ENCODE data around the gene MYO5B. TPM values are rescaled to one million over a fixed set of nuclear protein-coding genes. Genes with fewer than 3 reads are reported as not detected.

MYO5B gene
- total RNA-seq, 2 experiments from 2014 or later, result 0.18 to 0.23 TPM

DNA sequence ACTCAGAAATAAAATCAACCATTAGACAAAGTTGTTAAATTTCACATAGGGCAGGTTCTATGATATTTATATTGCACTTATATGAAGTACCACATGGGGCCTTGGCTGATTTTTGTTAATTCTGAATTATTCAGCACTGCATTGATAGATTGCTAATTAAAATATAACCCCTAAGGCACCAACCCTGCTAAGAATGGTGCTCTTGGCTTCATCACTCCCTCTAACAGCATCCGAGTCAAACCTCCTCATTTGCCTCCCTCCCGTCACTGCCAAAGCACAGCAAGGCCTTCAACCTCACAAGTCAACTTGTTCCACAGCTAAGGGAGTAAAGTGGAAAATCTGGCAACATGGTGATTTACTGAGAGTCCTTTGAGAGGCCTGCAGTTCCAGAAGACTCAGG, 27.0 kb downstream of the MYO5B start:
- ChIA-PET POLR2A (no interaction called here), CTCF (no interaction called here)
- intact Hi-C loops (cut with DNase I, micrococcal nuclease), result no loop called here
- DNase-seq (no peak), ATAC-seq (no peak)
- Mint-ChIP-seq H3K36me3 (ENCODE audit: low read depth) (no peaks in the 10 kb centered on the region), H3K27me3 (peaks cover 19% of the 10 kb centered on the region), H3K9me3 (ENCODE audit: low read depth) (no peaks in the 10 kb centered on the region), H3K4me1 (peaks cover 3% of the 10 kb centered on the region), H3K27ac (no peak overlapping the region), H3K4me3 (no peak overlapping the region)

DNA sequence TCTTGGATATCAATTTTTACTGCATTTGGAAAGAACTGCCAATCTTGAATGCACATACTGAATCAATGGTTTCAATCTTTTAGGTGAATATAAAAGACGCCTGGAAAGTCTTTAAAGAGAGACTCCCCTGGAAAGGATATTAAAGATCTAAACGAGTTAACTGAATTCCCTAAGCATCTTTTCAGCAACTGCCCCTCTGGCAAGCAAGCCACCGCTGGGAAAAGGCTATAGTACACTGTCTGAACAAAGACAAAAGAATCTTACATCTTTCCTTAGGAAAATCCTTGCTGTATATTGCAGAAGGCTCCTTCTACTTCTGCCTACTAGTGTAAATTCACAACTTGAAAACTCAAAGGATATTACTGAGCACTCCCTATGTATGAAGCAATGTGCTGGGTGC, 28.0 kb downstream of the MYO5B start:
- Mint-ChIP-seq H3K4me1 (no peaks in the 10 kb centered on the region), H3K4me3 (no peak overlapping the region), H3K36me3 (ENCODE audit: low read depth) (no peaks in the 10 kb centered on the region), H3K27ac (no peak overlapping the region), H3K27me3 (peaks cover 23% of the 10 kb centered on the region), H3K9me3 (ENCODE audit: low read depth) (no peaks in the 10 kb centered on the region)
- intact Hi-C loops (cut with DNase I, micrococcal nuclease), result no loop called here
- ChIA-PET CTCF (interaction anchor here (0.7 kb wide), 1 partner anchor 260 kb away, joined by 3 read pairs; no protein-coding TSS in a partner anchor), POLR2A (no interaction called here)
- ATAC-seq (no peak), DNase-seq (no peak)

DNA sequence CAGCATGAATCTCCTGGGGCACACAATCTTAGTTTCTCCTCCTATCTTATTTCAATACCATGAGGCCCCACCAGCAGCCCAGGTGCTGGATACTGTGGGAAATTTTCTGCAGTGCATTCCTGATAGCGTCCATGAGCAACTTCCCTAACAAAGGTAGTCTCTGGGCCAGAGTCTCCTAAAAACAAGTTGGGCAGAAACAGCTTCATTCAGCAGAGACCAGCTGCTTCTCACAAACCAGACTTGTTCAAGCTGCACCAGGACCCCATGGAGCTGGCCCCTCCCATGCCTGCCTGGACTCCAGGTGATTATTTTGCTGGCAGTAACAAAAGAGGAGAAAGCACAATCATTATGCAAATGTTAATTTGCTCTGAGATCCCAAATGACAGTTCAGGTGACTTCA, 31.4 kb downstream of the MYO5B start:
- Mint-ChIP-seq H3K4me3 (no peak overlapping the region), H3K36me3 (ENCODE audit: low read depth) (no peaks in the 10 kb centered on the region), H3K27me3 (peaks cover 31% of the 10 kb centered on the region), H3K9me3 (ENCODE audit: low read depth) (no peaks in the 10 kb centered on the region), H3K27ac (no peak overlapping the region), H3K4me1 (no peaks in the 10 kb centered on the region)
- ChIA-PET POLR2A (no interaction called here), CTCF (no interaction called here)
- ATAC-seq, result no peak
- DNase-seq, result no peak
- intact Hi-C loops (cut with DNase I, micrococcal nuclease), result no loop called here

DNA sequence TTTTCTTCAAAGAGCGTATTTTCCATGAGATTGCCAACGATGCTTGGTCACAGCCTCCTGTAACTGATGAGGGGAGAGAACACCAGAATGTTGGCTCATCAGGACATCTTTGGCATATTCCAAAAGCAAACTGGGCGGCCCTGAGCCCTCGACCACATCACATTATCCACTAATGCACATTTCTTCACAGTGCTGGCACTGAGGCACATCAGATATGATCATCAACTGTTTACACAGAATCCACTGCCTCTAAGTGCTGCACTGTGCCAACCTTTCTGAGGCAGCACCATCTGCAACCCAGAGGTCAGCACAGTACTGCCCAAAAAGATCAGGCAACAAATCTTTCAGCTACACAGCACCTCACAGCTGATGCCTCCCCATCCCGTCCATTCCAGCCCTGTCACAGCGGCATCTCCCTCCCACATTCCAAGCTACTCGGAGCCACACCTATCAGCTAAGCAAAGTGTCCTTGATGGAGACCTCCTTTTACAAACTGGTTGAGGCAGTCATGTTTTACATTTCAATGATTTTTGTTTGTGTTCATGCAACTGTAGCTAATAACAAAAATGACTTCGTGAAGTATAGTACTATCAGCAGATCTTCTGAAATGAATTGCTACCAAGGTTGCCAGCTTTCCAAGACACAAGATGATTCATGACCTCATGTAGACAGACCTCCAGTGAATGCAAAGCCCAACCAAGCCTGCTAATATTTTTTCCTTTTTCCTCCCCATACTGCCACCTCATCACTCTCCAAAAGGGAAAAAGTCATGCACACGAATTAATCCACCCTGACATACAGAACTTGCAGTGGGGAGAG, 32.3 kb downstream of the MYO5B start:
- no peaks in the 10 kb centered on the region for H3K9me3 Mint-ChIP-seq (ENCODE audit: low read depth)
- CTCF ChIA-PET, result interaction anchor here (0.5 kb wide), 1 partner anchor 70 kb away, joined by 3 read pairs; no protein-coding TSS in a partner anchor

DNA sequence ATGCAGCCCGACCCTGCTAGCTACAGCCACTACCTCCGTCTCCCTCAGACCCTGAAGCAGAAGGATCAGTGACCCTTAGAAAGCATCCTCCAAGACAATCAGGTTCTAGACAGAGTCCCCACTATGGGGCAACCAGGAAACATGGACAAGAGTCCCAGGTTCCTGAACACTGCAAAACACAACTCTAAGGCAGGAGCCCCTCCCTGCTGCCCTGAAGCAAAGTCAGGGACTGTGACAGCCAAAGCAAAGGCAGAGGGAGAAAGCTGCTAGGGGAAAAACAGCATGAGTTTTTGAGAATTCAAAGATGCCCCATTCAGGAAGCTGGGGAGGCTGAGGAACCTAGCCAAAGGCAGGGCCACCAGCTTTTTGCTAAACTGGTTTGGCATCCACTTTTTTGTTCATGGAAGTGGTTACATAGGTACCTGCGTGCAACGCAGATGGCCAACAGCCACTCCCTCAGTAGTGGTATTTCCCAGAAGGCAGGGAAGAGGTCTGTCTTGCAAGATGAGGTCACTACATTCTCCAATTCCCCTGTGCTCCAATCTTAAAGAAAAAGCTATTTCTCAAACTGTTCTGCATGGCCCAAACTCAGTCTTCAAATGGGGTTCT, 33.2 kb downstream of the MYO5B start:
- intact Hi-C loops (cut with DNase I, micrococcal nuclease), result no loop called here
- POLR2A ChIA-PET, result no interaction called here
- Mint-ChIP-seq H3K36me3 (ENCODE audit: low read depth) (no peaks in the 10 kb centered on the region), H3K27me3 (peaks cover 27% of the 10 kb centered on the region), H3K4me3 (no peak overlapping the region), H3K27ac (no peak overlapping the region), H3K9me3 (ENCODE audit: low read depth) (no peaks in the 10 kb centered on the region), H3K4me1 (no peaks in the 10 kb centered on the region)
- ATAC-seq, result no peak
- no peak for DNase-seq
- CTCF ChIA-PET, result no interaction called here

More for the DNA sequence above, 32.3 kb downstream of the MYO5B start:
- intact Hi-C loops (cut with DNase I, micrococcal nuclease), result no loop called here
- ATAC-seq, result no peak
- Mint-ChIP-seq H3K36me3 (ENCODE audit: low read depth) (no peaks in the 10 kb centered on the region), H3K27ac (no peak overlapping the region), H3K4me3 (no peak overlapping the region), H3K27me3 (peaks cover 31% of the 10 kb centered on the region), H3K4me1 (no peaks in the 10 kb centered on the region)
- POLR2A ChIA-PET, result no interaction called here
- no peak for DNase-seq

DNA sequence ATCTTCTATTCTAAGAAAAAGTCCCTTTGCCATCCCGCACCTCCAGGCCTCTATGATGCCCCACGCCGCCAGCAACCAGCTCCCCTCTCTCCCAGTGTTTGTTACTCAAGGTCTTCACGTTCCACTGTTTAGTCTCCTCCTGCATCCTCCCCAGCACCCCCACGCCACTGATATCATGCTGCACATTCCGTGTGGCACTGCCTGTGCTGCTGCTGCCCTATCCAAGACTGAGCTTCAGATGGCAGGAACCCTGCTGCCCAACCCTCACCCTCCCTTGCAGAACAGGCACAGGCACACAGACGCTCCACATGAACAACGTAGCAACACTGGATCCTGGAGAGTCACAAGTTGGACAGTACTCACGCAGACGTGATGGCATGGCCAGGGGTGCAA, 35.3 kb downstream of the MYO5B start:
- Mint-ChIP-seq H3K4me1 (no peaks in the 10 kb centered on the region), H3K27me3 (peaks cover 18% of the 10 kb centered on the region), H3K36me3 (ENCODE audit: low read depth) (no peaks in the 10 kb centered on the region), H3K4me3 (no peak overlapping the region), H3K9me3 (ENCODE audit: low read depth) (no peaks in the 10 kb centered on the region), H3K27ac (no peak overlapping the region)
- ChIA-PET POLR2A (no interaction called here), CTCF (no interaction called here)
- DNase-seq, result no peak
- intact Hi-C loops (cut with DNase I, micrococcal nuclease), result no loop called here
- ATAC-seq, result no peak

DNA sequence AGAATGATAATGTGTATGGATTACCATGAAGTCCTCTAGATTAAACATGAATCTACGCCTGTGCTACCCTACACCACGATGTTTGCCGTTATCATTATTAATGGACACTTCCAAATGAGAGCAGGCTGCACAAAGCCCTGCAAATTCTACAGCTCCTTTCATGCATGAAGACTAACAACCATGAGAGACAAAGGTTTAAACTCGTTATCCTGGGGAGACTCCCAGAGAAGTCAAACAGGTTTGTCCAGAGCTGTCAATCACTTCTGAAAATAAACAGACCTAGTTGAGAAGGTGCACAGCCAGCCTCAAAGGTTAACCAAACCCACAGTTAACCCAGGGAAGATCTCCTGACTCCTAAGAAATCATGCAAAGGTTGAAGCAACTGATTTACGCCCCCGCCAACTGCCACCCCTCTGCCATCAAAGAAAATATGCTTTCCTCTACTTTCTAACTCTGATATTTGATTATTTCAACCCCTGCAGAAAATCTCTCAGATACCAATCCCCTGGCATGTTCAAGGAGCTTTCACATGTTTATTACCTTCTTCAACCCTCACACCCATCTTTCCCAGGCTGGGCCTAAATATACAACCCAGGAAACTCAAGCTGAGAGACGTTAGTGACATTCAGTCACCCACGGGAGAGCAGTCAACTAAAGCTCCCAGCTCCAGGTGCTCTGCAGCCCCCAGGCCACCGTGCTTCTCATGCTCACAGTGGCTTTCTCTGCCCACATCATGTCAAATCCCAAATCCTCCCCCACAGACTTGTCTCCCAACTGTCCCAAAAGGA, 35.9 kb downstream of the MYO5B start:
- POLR2A ChIA-PET, result no interaction called here
- intact Hi-C loops (cut with DNase I, micrococcal nuclease), result no loop called here
- DNase-seq, result no peak
- no peaks in the 10 kb centered on the region for H3K4me1 Mint-ChIP-seq
- H3K27me3 Mint-ChIP-seq, result peaks cover 18% of the 10 kb centered on the region
- no peak overlapping the region for H3K27ac Mint-ChIP-seq
- no peaks in the 10 kb centered on the region for H3K9me3 Mint-ChIP-seq (ENCODE audit: low read depth)
- CTCF ChIA-PET, result interaction anchor here (0.6 kb wide), 1 partner anchor 1074 kb away, joined by 3 read pairs; no protein-coding TSS in a partner anchor
- no peak for ATAC-seq
- H3K4me3 Mint-ChIP-seq, result no peak overlapping the region
- no peaks in the 10 kb centered on the region for H3K36me3 Mint-ChIP-seq (ENCODE audit: low read depth)

DNA sequence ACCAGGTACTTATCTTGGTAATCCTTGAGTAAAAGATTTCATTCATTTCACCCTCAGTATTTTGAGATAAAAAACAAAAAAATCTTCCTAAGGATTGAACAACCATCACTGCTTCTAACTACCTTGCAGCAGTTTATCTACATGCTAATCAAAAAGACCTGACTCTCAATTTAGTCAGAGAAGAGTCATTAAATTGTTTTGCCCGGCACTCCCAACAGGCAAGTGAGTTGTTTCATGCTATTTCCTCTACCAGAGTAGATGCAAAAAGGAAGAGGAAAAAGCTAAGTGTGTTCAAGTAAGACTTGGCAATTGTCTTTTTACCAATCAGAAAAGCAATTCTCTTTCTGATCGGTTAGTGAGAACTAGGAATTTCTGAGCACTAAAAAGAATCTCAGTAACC, 39.5 kb downstream of the MYO5B start:
- Mint-ChIP-seq H3K36me3 (ENCODE audit: low read depth) (no peaks in the 10 kb centered on the region), H3K9me3 (ENCODE audit: low read depth) (no peaks in the 10 kb centered on the region), H3K27ac (no peak overlapping the region), H3K4me1 (no peaks in the 10 kb centered on the region), H3K27me3 (peaks cover 12% of the 10 kb centered on the region), H3K4me3 (no peak overlapping the region)
- no peak for DNase-seq
- no peak for ATAC-seq
- CTCF ChIA-PET, result no interaction called here
- intact Hi-C loops (cut with DNase I, micrococcal nuclease), result no loop called here
- POLR2A ChIA-PET, result no interaction called here

DNA sequence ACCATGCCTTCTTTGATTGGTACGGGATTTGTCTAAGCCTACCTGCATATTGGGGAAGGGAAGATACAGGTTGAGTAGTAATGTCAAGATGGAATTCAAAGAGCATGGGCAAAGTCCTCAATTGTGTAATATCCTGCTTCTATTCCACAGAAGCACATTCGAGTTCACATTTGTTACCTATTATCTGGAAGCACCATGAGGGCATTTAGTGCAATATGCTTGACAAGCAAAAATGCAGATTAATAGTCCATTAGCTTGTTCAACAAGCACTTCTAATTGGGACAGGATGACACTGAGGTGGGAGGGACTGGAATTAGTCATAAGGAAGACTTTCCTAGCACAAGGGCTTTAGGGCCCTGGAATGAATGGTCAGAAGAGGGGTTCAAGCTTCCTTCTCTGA, 40.5 kb downstream of the MYO5B start:
- no peak for DNase-seq
- no peaks in the 10 kb centered on the region for H3K4me1 Mint-ChIP-seq
- ATAC-seq, result no peak
- ChIA-PET POLR2A (no interaction called here), CTCF (interaction anchor here (0.8 kb wide), 1 partner anchor 127 kb away, joined by 3 read pairs; no protein-coding TSS in a partner anchor)
- H3K36me3 Mint-ChIP-seq (ENCODE audit: low read depth), result no peaks in the 10 kb centered on the region
- intact Hi-C loops (cut with DNase I, micrococcal nuclease), result no loop called here
- H3K4me3 Mint-ChIP-seq, result no peak overlapping the region
- H3K27ac Mint-ChIP-seq, result no peak overlapping the region
- no peaks in the 10 kb centered on the region for H3K9me3 Mint-ChIP-seq (ENCODE audit: low read depth)
- peaks cover 7% of the 10 kb centered on the region for H3K27me3 Mint-ChIP-seq

DNA sequence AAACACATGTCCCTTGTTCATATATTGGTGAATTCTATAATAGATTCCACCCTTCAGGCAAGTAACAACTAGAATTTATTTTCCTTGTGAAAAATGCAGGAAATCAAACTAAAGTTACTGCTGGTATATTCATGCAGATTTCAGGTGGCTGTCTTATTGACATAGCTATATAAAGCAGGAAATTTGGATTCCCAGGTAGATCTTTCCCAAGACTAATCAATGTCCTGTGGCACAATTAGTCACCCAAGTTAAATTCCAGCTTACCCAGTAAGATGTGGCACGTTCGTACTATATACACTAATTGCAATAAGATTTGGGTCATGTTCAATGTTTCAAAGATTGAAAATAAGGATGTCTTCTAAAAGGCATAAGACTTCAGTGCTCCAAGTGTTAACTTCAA, 42.0 kb downstream of the MYO5B start:
- intact Hi-C loops (cut with DNase I, micrococcal nuclease), result no loop called here

DNA sequence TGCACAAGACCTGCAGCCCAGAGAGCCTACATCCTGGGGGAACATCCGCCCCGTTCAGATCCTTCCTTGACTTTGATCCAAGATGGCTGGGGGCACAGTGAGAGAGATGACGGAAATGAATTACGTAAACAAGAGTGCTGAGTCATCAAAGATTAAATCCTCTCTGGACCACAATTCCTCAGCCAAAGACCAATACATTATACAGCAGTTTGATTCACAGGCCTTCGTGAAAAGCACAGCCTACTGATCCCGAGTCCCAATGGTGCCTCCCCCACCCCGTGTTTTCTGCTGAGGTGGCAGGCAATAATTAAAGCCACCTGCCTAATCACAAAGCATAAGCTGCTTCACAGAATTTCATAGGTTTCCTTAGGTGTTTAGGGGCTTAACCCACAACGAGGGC, 43.0 kb downstream of the MYO5B start:
- intact Hi-C loops (cut with DNase I, micrococcal nuclease), result no loop called here
- POLR2A ChIA-PET, result no interaction called here
- H3K27me3 Mint-ChIP-seq, result peaks cover 11% of the 10 kb centered on the region
- no peaks in the 10 kb centered on the region for H3K9me3 Mint-ChIP-seq (ENCODE audit: low read depth)
- CTCF ChIA-PET, result no interaction called here
- H3K4me3 Mint-ChIP-seq, result no peak overlapping the region
- ATAC-seq, result no peak
- no peaks in the 10 kb centered on the region for H3K4me1 Mint-ChIP-seq
- H3K36me3 Mint-ChIP-seq (ENCODE audit: low read depth), result no peaks in the 10 kb centered on the region
- DNase-seq, result no peak
- H3K27ac Mint-ChIP-seq, result no peak overlapping the region

More for the DNA sequence above, 42.0 kb downstream of the MYO5B start:
- Mint-ChIP-seq H3K36me3 (ENCODE audit: low read depth) (no peaks in the 10 kb centered on the region), H3K27ac (no peak overlapping the region), H3K4me1 (no peaks in the 10 kb centered on the region), H3K9me3 (ENCODE audit: low read depth) (no peaks in the 10 kb centered on the region), H3K27me3 (peaks cover 5% of the 10 kb centered on the region), H3K4me3 (no peak overlapping the region)
- CTCF ChIA-PET, result no interaction called here
- POLR2A ChIA-PET, result no interaction called here
- no peak for ATAC-seq
- DNase-seq, result no peak

DNA sequence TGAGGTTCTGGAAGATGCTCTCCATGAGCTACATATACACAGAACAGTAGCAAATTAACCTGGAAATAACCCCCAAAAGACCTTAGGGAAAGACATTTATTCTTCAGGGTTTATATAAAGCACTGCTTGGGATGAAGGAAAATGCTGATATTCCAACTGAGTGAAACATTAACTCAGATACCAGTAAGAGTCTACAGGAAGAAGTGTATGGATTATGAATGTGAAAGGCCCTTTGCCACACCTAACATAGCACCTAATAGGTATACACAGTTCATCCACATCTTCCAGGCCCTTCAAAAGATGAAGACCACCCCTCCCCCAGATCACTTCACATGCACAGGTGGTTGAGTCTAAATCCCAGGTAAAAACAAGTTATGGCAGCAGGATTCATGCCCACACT, 50.4 kb downstream of the MYO5B start:
- H3K27ac Mint-ChIP-seq, result no peak overlapping the region
- ChIA-PET CTCF (no interaction called here), POLR2A (no interaction called here)
- H3K27me3 Mint-ChIP-seq, result peaks cover 21% of the 10 kb centered on the region
- H3K4me1 Mint-ChIP-seq, result no peaks in the 10 kb centered on the region
- no peaks in the 10 kb centered on the region for H3K9me3 Mint-ChIP-seq (ENCODE audit: low read depth)
- ATAC-seq (no peak), DNase-seq (no peak)
- intact Hi-C loops (cut with DNase I, micrococcal nuclease), result no loop called here
- H3K36me3 Mint-ChIP-seq (ENCODE audit: low read depth), result no peaks in the 10 kb centered on the region
- no peak overlapping the region for H3K4me3 Mint-ChIP-seq

Data from activated CD4-positive, alpha-beta T cell treated with anti-CD3 and anti-CD28 coated beads for 36 hours (primary cell).